ENCODE results near the gene LCOR. TPM values are rescaled to one million over a fixed set of nuclear protein-coding genes. Genes with fewer than 3 reads are reported as not detected.

LCOR gene
- total RNA-seq, 1 donor from 2014 or later, result 31.3 TPM

GRCh38 chr10:96890580-96890979 is 58.5 kb downstream of the LCOR start:
- DNase-seq, result no peak

DNA sequence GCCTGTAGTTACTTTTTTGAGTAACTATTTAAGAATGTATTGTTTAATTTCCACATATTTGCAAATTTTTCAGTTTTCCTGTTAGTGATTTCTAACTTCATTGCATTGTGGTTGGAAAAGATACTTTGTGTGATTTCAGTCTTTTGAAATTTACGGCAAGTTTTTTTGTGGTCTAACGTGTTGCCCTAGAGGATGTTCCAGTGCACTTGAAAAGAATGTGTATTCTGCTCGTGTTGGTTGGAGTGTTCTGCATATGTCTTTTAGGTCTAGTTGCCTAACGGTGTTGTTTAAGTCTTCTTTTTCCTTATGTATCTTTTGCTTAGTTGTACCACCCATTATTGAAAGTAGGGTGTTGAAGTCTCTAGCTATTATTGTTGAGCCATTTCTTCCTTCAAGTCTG is 59.7 kb downstream of the LCOR start:
- no peak for DNase-seq

GRCh38 chr10:96895662-96896424 is 63.7 kb downstream of the LCOR start:
- no peak for DNase-seq

DNA sequence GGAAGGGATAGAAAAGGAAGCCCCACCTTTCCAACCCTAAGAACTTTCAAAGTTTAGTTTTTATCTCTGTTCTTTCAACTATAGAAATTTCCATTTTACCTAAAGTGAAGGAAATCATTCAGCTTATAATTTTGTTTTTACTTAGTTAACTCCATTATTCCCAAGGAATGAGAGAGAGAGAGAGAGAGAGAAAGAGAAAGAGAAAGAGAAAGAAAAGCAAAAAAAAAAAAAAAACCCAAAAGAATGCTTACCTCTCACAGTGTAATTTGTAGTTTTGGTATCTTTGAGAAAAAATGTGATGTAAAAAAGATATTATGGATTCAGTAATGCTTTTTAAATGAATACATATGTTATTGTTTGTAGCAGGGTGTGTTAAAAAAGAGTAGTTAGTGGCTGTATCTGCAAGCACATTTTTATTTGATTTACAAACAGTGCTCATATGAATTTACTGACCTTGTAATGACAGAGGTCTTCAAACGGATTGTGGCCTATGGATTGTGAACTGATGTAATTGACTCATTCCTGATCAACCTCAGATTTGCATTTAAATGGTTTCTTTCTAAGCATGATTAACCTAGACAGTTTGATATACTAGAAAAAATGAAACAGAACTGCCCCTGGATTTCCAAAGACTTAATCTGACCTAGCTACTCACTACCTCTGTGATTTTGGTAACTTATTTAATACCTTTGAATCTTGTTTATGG is 64.9 kb downstream of the LCOR start:
- no peak for DNase-seq

- DNase-seq, result no peak
Observed at GRCh38 chr10:96902117-96902516, 70.0 kb downstream of the LCOR start.

GRCh38 chr10:96902731-96903358 is 70.7 kb downstream of the LCOR start:
- DNase-seq, result no peak

DNA sequence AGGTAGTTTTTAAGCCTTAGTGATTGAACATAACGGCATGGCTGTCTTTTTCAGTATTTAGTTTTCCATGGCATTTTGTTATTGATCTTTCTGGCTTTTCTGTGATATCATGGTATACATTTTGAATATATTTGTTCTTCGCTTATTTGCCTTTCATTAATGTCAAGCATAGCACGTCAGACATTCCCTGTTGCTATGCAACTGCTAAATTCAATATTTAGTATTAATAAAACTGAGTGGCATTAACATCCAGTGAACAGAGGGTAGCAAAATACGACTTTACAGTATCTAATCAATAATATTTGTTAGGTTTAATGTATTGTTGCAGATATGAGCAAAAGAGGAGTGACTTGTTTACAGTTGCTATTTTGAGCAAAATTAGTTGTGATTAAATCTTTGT is 72.5 kb downstream of the LCOR start:
- DNase-seq, result no peak

DNA sequence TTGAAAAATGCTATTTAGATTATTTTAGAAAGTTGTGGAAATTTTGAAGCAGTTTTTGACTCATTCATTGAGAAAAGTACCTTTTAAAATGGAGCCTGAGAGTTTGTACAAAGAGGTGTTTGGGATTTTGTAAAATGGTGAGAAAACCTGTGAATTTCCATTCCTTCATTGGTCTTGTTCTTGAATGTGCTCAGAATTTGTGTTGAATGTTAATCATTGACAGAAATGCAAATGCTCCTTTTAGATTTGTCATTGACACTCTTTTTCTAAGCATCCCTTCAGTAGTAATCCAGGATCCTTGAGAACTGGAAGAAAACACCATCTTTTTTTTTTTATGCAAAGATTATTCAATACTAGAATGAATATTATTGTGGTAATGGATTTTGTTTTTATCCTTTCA is 74.8 kb downstream of the LCOR start:
- no peak for DNase-seq

GRCh38 chr10:96910488-96911395 is 78.6 kb downstream of the LCOR start:
- DNase-seq, result no peak

DNA sequence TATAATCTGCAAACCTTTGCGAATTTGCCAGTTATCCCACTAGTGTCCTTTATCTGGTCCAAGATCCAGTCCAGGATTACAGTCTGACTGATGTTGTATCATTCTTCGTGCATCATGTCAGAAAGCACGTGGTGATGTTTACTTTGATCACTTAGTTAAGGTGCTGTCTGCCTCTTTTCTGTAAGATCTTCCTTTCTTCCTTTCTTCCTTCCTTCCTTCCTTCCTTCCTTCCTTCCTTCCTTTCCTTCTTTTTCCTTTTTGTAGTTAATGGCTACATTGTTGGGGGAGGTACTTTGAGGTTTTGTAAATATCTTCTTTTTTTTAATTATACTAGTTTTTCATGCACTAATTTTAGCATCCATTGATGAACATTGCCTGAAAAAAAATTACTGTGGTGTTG is 80.3 kb downstream of the LCOR start:
- no peak for DNase-seq

- no peak for DNase-seq
Observed at GRCh38 chr10:96913906-96914305, 81.8 kb downstream of the LCOR start.

GRCh38 chr10:96917628-96918027 is 85.5 kb downstream of the LCOR start:
- no peak for DNase-seq

DNA sequence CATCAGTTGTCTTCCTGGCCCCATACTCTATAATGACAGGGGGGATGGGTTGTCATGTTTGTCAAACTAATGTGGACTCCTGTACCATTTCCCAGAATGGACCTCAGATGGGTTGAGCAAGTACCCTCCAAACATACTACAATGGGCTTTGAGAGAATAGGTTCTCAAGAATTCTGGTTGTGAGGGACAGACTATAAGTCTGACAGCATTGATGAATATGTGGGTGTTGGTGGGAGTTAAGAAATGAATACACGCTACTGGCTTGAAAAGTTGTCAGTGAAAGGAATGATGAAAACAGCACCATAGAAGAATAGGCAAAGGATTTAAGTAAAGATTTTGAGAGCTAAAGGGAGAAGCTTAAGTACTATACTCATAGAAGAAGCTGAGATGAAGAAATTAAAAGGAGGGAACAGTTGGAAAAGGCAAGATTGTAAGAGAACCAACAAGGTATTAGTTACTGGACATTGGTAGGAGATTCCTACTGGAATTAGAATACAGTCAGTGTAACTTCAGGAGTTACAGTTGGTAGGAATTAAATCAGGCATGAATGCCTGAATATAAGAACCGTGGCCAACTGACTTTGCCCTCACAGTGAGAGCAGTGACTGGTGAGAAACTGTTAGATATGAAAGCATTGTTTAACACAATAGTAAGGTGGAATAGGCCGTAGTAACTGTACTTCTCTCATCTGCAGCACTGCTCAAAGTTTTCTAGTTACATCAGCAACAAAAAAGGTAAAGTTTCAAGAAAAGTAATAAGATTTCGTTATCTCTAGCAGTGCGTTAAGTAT is 86.3 kb downstream of the LCOR start:
- DNase-seq, result no peak

- DNase-seq, result no peak
Observed at GRCh38 chr10:96919785-96920430, 87.8 kb downstream of the LCOR start.

- DNase-seq, result no peak
Observed at GRCh38 chr10:96921655-96922054, 89.6 kb downstream of the LCOR start.

DNA sequence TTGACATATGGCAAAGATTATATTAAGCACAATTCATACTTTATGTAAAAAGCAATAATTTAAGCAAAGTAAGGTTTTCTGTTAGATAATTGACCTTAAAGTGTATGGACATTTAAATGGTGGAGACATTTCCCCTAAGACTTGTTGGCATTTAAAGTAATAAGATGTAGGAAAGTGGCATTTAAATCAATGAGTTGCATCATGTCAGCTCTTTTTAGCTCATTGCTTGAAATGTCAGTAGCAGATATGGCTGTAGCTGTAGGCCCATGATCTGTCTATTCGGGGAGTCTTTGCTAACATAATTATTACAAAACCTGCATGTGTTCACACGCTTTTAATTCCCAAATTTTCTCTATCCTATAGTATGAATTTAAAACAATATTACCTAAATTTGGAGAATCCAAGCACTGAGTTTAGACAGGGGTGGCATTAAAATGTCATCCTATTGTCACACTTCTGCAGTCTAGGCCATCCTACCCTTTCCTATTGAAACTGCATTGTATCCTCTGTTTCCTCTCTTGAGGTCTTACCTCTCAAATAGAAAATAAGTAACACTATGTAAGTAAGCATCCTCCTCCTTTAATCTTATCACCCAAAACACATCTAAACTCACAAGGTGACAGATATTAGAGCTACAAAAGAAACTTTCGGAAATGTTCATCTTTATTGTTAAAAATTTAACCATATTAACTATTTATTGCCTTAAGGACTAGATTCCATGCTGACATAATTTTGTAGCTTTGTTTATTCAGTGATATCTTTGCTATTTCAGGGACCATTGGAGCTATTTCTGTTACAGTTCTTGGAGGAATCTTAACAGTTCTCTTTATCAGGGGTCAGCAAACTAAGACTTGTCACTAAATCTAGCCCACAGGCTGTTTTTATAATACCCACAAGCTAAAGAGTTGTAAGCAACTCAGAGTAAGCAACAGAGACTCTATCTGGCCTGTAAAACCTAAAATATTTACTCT is 91.2 kb downstream of the LCOR start:
- no peak for DNase-seq

DNA sequence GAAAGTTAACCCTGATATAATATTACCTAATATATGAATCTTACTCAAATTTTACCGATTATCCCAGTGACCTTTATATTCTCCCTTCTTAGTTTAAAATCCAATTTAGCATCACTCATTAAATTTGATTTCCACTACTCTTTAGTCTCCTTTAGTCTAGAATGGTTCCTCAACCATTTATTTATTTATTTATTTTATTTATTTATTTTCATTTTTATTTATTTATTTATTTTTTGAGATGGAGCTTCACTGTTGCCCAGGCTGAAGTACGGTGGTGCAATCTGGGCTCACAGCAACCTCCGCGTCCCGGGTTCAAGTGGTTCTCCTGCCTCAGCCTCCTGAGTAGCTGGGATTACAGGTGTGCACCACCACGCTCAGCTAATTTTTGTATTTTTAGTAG is 92.8 kb downstream of the LCOR start:
- DNase-seq, result no peak

DNA sequence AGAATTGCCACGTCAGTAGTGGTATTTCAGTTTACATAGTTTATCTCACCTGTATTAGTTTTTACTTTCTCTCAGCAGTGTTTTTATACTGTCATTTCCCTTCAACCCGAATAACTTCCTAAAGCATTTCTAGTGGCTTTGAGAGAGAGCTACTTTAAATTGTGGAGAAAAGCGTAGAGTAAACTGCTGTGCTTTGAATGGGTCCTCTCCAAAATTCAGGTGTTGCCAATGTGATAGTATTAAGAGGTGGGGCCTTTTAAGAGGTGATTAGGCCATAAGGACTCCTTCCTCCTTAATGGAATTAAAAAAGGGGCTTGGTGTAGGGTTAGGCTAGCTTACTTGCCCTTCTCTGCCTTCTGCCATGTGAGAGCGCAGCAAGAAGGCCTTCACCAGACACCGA is 98.4 kb downstream of the LCOR start:
- no peak for DNase-seq

DNA sequence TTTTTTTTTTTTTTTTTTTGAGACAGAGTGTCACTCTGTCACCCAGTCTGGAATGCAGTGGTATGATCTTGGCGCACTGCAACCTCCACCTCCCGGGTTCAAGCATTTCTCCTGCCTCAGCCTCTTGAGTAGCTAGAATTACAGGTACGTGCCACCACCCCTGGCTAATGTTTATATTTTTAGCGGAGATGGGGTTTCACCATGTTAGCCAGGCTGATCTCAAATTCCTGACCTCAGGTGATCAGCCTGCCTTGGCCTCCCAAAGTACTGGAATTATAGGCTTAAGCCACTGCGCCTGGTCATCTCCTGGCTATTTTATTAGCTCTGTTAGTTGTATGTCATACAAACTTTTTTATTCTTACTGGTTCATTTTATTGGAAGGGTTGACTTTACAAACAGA is 103.0 kb downstream of the LCOR start:
- no peak for DNase-seq

GRCh38 chr10:96935810-96936209 is 103.7 kb downstream of the LCOR start:
- no peak for DNase-seq

Data from skin of body (tissue), 2 donors.